Stomach (tissue), 4 donors: ENCODE measurements around the gene MST1.

Experiments
- POLR2A ChIP-seq, 4 donors: fragments of 450-650 bp; IDR thresholded peaks; one replicate each; pipeline ENCODE4 v1.6.1; 2016; ENCODE audit warnings: antibody characterized with exemption in 4 of 4, control low read depth in 2 of 4, mild to moderate bottlenecking in 1 of 4, moderate library complexity in 1 of 4
- POLR2AphosphoS5 ChIP-seq, 3 donors: sonication (generic); formaldehyde crosslinking; IDR thresholded peaks; one replicate each; pipeline ENCODE4 v1.6.1; 2016; ENCODE audit warnings: antibody characterized with exemption in 3 of 3

DNA sequence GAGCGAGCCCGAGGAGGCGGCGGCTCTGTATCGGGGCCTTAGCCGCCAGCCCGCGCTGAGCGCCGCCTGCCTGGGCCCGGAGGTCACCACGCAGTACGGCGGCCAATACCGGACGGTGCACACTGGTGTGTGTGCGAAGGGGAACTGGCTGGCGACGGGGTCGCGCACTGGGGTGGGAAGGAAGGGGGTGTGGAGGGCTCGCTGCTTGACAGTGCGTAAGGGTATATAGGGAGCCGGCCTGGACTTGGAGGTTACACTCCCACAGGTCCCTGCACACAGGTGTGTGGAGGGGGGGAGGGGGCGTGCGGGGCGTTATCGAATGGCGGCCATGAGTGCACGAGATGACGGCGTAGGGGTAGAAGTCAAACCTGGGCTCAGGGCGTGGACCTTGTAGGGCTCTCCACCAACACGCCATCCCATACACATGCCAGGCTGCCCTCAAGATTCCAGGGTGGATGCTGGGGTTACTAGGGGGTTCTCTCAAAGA is 14.7 kb downstream of the MST1 start:
- TF ChIP-seq POLR2A (IDR thresholded peaks at IDR 0.05) (no peak), POLR2AphosphoS5 (IDR thresholded peaks at IDR 0.05) (no peak)
